Right ventricle myocardium inferior (tissue), 1 donor: Measurements from ENCODE around the gene KY. TPM values are rescaled to one million over a fixed set of nuclear protein-coding genes. Genes with fewer than 3 reads are reported as not detected.

Experiments used
- ATAC-seq: fragments of 200-7000 bp; cut with Tn5 transposase; one replicate; pipeline ENCODE4 v1.9.1; 2020; ENCODE audit warnings: mild to moderate bottlenecking, moderate library complexity
- DNase-seq: peaks from one replicate; pipeline ENCODE4 v3.0.0; 2021; ENCODE audit errors: missing footprints
- intact Hi-C: fragments of 100-400 bp; cut with DNase I; formaldehyde crosslinking; loops from one replicate; pipeline ENCODE4 v1.11.0; 2022
- total RNA-seq: library from RNA; stranded (reverse); fragmentation: NEBNext Ultra II Directional; extraction: Animal tissue kit (Norgen Biotek cat#: 25700); gene quantifications from one replicate; pipeline ENCODE4 v1.2.1, GENCODE V29; 2021
- donor health status: DM: no; HTN: yes; CAD: no; lungs with severe emphysema.

Gene KY
- total RNA-seq, 1 donor from 2014 or later, result 16.7 TPM

DNA sequence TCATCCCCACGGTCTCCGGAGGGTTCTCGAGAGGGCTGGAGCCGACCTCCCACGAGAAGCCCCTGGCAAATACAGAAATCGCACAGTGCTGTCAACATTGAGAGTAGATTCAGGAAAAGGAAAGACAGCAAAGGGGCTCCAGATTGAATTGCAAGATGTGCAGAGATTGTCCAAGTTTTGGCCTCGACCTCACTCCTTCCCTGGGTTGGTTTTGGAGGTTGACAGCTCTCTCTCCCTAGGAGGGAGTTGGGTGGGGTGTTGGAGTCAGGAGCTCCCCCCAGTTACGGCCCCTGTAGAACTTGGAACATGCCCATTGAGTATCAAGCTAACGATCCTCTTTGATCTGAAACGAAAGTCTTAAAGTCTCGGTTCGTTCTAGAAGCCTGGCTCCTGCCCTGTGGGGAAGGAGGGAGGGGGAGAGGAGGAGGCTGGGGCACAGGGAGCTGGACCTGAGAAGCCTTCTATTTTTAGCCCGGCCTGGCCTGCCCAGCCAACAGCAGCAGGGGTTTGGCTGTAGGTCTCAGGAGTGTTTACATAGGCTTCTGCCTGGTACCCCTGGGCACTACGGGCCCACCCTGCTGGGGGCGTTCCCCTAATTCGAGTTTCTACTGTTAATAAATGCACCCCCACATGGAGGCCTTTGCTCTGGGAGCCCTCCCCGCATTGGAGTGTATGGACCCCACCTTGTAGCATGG is 672 bp upstream of the KY start:
- ATAC-seq, result peak; percentile 86
- DNase-seq, result peak; percentile 74
- intact Hi-C loops, result loop anchor here (1.0 to 2.0 kb wide), 3 partner anchors 45 to 144 kb away; partner anchors contain the start of gene EPHB1

GRCh38 chr3:134649106-134649705 is 1.6 kb downstream of the KY start:
- intact Hi-C loops, result no loop called here
- DNase-seq, result no peak
- no peak for ATAC-seq

GRCh38 chr3:134647902-134648760 is 2.7 kb downstream of the KY start:
- ATAC-seq (no peak), DNase-seq (no peak)
- intact Hi-C loops, result no loop called here

- ATAC-seq (no peak), DNase-seq (no peak)
- intact Hi-C loops, result no loop called here
These were observed 4.7 kb downstream of the KY start for GRCh38 chr3:134646086-134646485.

- intact Hi-C loops, result no loop called here
- no peak for ATAC-seq
- DNase-seq, result no peak
These were observed 5.3 kb downstream of the KY start for GRCh38 chr3:134645515-134645914.

- intact Hi-C loops, result no loop called here
- DNase-seq (peak; percentile 69), ATAC-seq (peak; percentile 78)
These were observed 5.9 kb downstream of the KY start for GRCh38 chr3:134644731-134645514.

- intact Hi-C loops, result no loop called here
- ATAC-seq, result no peak
- DNase-seq, result no peak
These were observed 7.6 kb downstream of the KY start for GRCh38 chr3:134643150-134643675.

DNA sequence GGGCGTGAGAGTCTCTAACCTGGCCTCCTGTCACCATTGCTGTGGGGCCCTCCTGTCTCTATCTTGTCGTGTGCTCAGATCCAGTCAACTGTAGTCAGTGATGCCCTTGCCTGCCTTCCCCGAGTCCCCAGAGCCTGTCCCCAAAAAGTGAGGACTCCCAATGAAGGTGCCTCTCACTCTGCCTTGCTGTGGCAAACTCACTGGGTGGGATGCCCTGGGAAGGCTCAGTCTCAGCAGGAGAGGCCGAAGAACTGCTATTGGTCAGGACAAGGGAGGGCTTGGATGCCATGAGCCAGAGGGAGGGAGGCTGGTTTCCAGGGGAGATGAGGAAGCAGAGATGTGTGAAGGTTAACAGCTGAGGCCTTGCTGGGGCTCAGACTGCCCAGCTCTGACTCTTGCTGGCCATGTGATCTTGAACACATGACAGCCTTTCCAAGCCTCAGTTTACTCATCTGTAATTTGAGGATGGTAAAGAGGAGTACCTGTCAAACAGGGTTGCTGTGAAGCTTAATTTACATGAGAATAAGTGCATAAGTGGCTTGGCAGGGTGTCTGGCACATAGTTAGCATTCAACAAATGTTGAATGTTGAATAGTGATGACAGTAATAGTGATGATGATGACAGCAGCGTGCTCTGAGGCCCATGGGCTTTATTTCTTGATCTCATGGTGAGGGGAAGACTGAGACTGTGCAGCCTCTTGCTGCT is 8.2 kb downstream of the KY start:
- intact Hi-C loops, result no loop called here
- no peak for ATAC-seq
- DNase-seq, result no peak

- peak; percentile 9 for ATAC-seq
- intact Hi-C loops, result no loop called here
- DNase-seq, result no peak
These were observed 9.0 kb downstream of the KY start for GRCh38 chr3:134641671-134642300.

GRCh38 chr3:134640872-134641470 is 9.9 kb downstream of the KY start:
- ATAC-seq (no peak), DNase-seq (no peak)
- intact Hi-C loops, result no loop called here

- no peak for ATAC-seq
- no peak for DNase-seq
- intact Hi-C loops, result no loop called here
These were observed 10.4 kb downstream of the KY start for GRCh38 chr3:134640378-134640777.

- DNase-seq (no peak), ATAC-seq (no peak)
- intact Hi-C loops, result no loop called here
These were observed 12.3 kb downstream of the KY start for GRCh38 chr3:134638385-134639030.

DNA sequence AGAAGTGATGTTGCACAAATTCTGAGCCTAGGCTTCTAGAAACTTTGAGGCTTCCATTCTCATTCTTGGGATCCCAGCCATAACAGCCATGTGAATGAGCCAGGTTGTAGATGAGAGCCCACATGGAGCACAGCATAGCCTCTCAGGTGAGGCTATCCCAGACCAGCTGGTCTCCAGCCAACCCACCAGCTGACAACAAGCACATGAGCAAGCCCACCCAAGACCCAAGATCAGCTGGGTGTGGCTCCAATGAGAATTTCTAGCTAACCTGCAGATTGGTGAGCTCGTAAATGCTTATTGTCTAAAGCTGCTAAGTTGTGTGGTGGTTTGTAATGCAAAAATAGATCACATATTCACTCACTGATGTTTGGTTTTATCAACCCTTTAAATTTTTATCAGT is 14.4 kb downstream of the KY start:
- ATAC-seq (no peak), DNase-seq (no peak)
- intact Hi-C loops, result no loop called here

DNA sequence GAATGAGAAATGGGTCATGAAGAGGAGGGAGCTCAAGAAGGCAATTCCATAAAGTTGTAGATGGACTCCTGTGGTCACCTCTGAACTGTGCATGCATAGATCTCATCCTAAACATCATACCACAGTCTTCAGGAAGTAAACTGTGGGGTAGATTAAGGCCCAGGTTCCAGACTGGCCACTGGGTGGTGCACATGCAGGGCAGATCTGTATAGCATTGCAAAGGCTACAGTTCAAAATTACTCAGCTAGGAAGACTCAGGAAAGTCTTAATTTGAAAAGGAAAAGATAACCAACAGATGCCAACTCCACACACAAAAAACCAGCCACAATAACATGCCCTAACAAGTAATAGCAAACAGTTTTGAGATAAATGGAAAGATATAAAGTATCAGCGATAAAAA is 20.3 kb downstream of the KY start:
- no peak for ATAC-seq
- intact Hi-C loops, result no loop called here

GRCh38 chr3:134628884-134629283 is 21.9 kb downstream of the KY start:
- intact Hi-C loops, result no loop called here
- no peak for DNase-seq
- no peak for ATAC-seq

More for the DNA sequence above, 20.3 kb downstream of the KY start:
- no peak for DNase-seq

DNA sequence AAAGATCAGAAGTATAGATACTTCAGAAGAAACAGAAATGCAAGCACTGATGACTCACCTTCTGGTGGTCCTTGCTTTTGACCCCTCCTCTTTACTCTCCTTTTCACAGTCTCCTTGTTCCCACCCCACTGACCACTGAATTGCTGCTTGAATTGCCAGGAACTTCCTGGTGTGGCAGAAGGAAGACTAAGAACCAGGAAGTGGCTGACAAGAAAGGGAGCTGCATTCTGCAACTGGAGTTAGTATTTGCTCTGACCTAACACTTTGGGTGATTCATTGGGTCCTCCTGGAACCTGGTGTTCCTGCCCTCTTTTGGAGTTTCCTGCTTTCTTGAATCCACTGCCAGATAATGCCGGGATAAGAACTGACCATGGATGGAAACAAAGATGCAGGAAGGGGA is 23.0 kb downstream of the KY start:
- no peak for ATAC-seq
- intact Hi-C loops, result no loop called here
- no peak for DNase-seq
